ENCODE data around the gene CPPED1.

The CPPED1 gene, protein sequence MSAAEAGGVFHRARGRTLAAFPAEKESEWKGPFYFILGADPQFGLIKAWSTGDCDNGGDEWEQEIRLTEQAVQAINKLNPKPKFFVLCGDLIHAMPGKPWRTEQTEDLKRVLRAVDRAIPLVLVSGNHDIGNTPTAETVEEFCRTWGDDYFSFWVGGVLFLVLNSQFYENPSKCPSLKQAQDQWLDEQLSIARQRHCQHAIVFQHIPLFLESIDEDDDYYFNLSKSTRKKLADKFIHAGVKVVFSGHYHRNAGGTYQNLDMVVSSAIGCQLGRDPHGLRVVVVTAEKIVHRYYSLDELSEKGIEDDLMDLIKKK

GRCh38 chr16:12803203-12804093 lies at the start of gene CPPED1:
Gene CPPED1, minus strand, starts transcription at chr16:12803887. Its CDS starts 111 bp downstream, at chr16:12803776.
- H3K4me3 ChIP-seq (ENCODE audit: low read depth, low read length): peak within 1 kb of the TSS; percentile 97
- peak; percentile 97 for DNase-seq (ENCODE audit: low read depth)
- no peak for TF ChIP-seq CTCF (IDR thresholded peaks at IDR 0.05; ENCODE audit: insufficient read depth, low read depth, low read length, missing control alignments)

- no peak overlapping the region for H3K4me3 ChIP-seq (ENCODE audit: low read depth, low read length)
- no peak for DNase-seq (ENCODE audit: low read depth)
- TF ChIP-seq CTCF (IDR thresholded peaks at IDR 0.05; ENCODE audit: insufficient read depth, low read depth, low read length, missing control alignments): no peak
These were observed 46.5 kb upstream of the CPPED1 start for GRCh38 chr16:12850186-12850585.

DNA sequence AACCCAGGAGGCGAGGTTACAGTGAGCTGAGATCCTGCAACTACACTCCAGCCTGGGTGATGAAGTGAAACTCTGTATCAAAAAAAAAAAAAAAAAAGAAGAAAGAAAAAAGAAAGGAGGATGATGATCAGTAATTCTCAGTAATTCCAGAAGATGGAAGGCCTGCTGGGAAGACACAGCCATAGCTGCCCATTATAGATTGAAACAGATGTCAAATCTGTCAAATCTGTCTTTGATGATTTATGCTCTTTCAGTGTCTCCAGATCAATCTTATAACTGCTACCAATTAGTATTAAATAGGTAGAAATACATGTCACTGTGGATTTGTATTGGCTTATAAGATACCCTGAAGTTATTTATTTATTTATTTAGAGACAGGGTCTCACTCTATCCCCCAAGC lies 42.9 kb upstream of the CPPED1 start:
- H3K4me3 ChIP-seq (ENCODE audit: low read depth, low read length): no peak overlapping the region
- no peak for DNase-seq (ENCODE audit: low read depth)
- TF ChIP-seq CTCF (IDR thresholded peaks at IDR 0.05; ENCODE audit: insufficient read depth, low read depth, low read length, missing control alignments): no peak

GRCh38 chr16:12845282-12845681 lies 41.6 kb upstream of the CPPED1 start:
- DNase-seq (ENCODE audit: low read depth): no peak
- no peak for TF ChIP-seq CTCF (IDR thresholded peaks at IDR 0.05; ENCODE audit: insufficient read depth, low read depth, low read length, missing control alignments)
- no peak overlapping the region for H3K4me3 ChIP-seq (ENCODE audit: low read depth, low read length)

DNA sequence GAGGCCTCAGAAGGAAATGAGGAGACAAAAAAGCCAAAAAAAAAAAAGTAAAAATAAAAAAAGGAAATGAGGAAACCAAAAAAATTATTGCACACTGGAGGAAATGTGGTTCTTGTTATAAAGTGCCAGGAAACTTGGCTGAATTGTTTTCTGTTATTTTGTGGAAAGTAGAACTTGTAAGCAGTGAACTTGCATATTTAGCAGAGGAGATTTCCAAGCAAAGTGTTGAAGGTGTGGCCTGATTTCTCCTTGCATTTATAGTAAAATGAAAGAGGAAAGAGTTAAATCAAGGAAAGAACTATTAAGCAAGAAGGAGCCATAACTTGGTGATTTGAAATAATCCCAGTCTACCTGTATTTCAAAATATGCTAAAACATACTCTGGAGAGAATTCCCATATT lies 34.1 kb upstream of the CPPED1 start:
- DNase-seq (ENCODE audit: low read depth): no peak
- no peak for TF ChIP-seq CTCF (IDR thresholded peaks at IDR 0.05; ENCODE audit: insufficient read depth, low read depth, low read length, missing control alignments)
- H3K4me3 ChIP-seq (ENCODE audit: low read depth, low read length): no peak overlapping the region

GRCh38 chr16:12837291-12837690 lies 33.6 kb upstream of the CPPED1 start:
- TF ChIP-seq CTCF (IDR thresholded peaks at IDR 0.05; ENCODE audit: insufficient read depth, low read depth, low read length, missing control alignments): no peak
- DNase-seq (ENCODE audit: low read depth): no peak
- no peak overlapping the region for H3K4me3 ChIP-seq (ENCODE audit: low read depth, low read length)
